K562 (cell line): ENCODE data around the gene ANKRD10. TPM values are rescaled to one million over a fixed set of nuclear protein-coding genes. Genes with fewer than 3 reads are reported as not detected.

Experiments used
- ARID1B ChIP-seq: fragments of 450-650 bp; IDR thresholded peaks from 2 replicates; pipeline ENCODE4 v1.6.1; 2016; ENCODE audit warnings: antibody characterized with exemption, mild to moderate bottlenecking, inconsistent platforms
- ATF7 ChIP-seq: fragments of 450-650 bp; IDR thresholded peaks from 2 replicates; pipeline ENCODE4 v1.7.1; 2014; ENCODE audit warnings: mild to moderate bottlenecking, moderate library complexity
- CCNT2 ChIP-seq: IDR thresholded peaks from 2 replicates; pipeline ENCODE4 v1.6.1; 2011; ENCODE audit warnings: borderline replicate concordance, low read depth, mild to moderate bottlenecking, moderate library complexity, mixed read lengths, low read length; ENCODE audit not compliant: insufficient read length; ENCODE audit errors: extremely low read depth
- DDX20 ChIP-seq: fragments of 450-650 bp; IDR thresholded peaks from 2 replicates; pipeline ENCODE4 v1.6.1; 2016; ENCODE audit warnings: missing genetic modification characterization, low read depth, mild to moderate bottlenecking, missing compliant biosample characterization, moderate library complexity
- EP400 ChIP-seq: fragments of 450-650 bp; IDR thresholded peaks from 2 replicates; pipeline ENCODE4 v1.6.1; 2017; ENCODE audit warnings: antibody characterized with exemption, mild to moderate bottlenecking, moderate library complexity
- KDM1A ChIP-seq, 2 experiments: fragments of 450-650 bp; IDR thresholded peaks; 2 replicates each; pipeline ENCODE4 v1.6.1; 2016; ENCODE audit warnings: mild to moderate bottlenecking in 2 of 2
- MIER1 ChIP-seq: fragments of 450-650 bp; IDR thresholded peaks from 2 replicates; pipeline ENCODE4 v1.6.1; 2016; ENCODE audit warnings: antibody characterized with exemption, mild to moderate bottlenecking, low read depth
- NCOR1 ChIP-seq: fragments of 450-650 bp; IDR thresholded peaks from 2 replicates; pipeline ENCODE4 v1.6.1; 2016; ENCODE audit warnings: mild to moderate bottlenecking, moderate library complexity
- NR2C2 ChIP-seq, 2 experiments: fragments of 200-800 bp in 1 of 2; sonication (Bioruptor generic) in 1 of 2; sonication (generic) in 1 of 2; formaldehyde crosslinking in 1 of 2; IDR thresholded peaks; 2 replicates each; pipeline versions ENCODE4 v1.6.1 to v1.8.0; 2016 to 2022; ENCODE audit warnings: mild to moderate bottlenecking in 1 of 2, missing compliant biosample characterization in 1 of 2, missing genetic modification characterization in 1 of 2, missing genetic modification reagents in 1 of 2
- RBM15 ChIP-seq: fragments of 200-400 bp; formaldehyde crosslinking; IDR thresholded peaks from 2 replicates; pipeline ENCODE4 v1.6.1; 2018; ENCODE audit warnings: mild to moderate bottlenecking, low read length, moderate library complexity; ENCODE audit not compliant: insufficient read depth
- RBM17 ChIP-seq: fragments of 200-400 bp; formaldehyde crosslinking; IDR thresholded peaks from 2 replicates; pipeline ENCODE4 v1.6.1; 2017; ENCODE audit warnings: low read depth, mild to moderate bottlenecking, low read length, borderline replicate concordance
- ZNF311 ChIP-seq: fragments of 250-450 bp; sonication (Bioruptor Pico); IDR thresholded peaks from 2 replicates; pipeline ENCODE4 v1.4.0; 2020; ENCODE audit warnings: mild to moderate bottlenecking, moderate library complexity
- polyA plus RNA-seq, 8 experiments: library from polyadenylated mRNA; depleted of rRNA in 4 of 8; stranded (reverse) in 5 of 8; unstranded in 3 of 8; fragments of >200 nt; fragmentation: Nextera tagmentation in 2 of 8; fragmentation: Illumina TruSeq in 1 of 8; extraction: Ambion mirVana in 2 of 8; extraction: Trizol in 1 of 8; gene quantifications; 2 replicates each; pipeline versions ENCODE4 v1.2.1 to v1.2.3, GENCODE V29; 2011 to 2014; ENCODE audit warnings: inconsistent platforms in 1 of 8, missing spikeins in 1 of 8
- total RNA-seq, 7 experiments: library from RNA; depleted of rRNA in 6 of 7; stranded (reverse); fragments of >200 nt in 6 of 7; fragmentation: Illumina TruSeq in 2 of 7; extraction: Trizol in 2 of 7; gene quantifications; 2 replicates each; pipeline versions ENCODE4 v1.2.1 to v1.2.3, GENCODE V29; 2011 to 2021; ENCODE audit warnings: low replicate concordance in 1 of 7
- TF ChIP-seq, protein P1 (sequence below), 2 experiments: fragments of 450-650 bp; formaldehyde crosslinking in 1 of 2; IDR thresholded peaks; 2 replicates each; pipeline versions ENCODE4 v1.4.0 to v1.6.1; 2014 to 2020; ENCODE audit warnings: mild to moderate bottlenecking in 2 of 2, borderline replicate concordance in 1 of 2, low read depth in 1 of 2
- TF ChIP-seq, protein P2 (sequence below): fragments of 450-650 bp; conservative IDR thresholded peaks from 2 replicates; pipeline ENCODE4 v1.6.1; 2016; ENCODE audit warnings: missing genetic modification characterization, low read depth, mild to moderate bottlenecking, control low read depth, missing compliant biosample characterization
- TF ChIP-seq, protein P3 (sequence below): fragments of 450-650 bp; formaldehyde crosslinking; IDR thresholded peaks from 2 replicates; pipeline ENCODE4 v1.4.0; 2022; ENCODE audit warnings: mild to moderate bottlenecking, moderate library complexity

Gene ANKRD10
- total and polyA plus RNA-seq, 9 of the 15 experiments (the other 6 are each of a cell fraction or from before 2014, with no cell fraction given), result 21.7 to 183 (median 45.0) TPM

DNA sequence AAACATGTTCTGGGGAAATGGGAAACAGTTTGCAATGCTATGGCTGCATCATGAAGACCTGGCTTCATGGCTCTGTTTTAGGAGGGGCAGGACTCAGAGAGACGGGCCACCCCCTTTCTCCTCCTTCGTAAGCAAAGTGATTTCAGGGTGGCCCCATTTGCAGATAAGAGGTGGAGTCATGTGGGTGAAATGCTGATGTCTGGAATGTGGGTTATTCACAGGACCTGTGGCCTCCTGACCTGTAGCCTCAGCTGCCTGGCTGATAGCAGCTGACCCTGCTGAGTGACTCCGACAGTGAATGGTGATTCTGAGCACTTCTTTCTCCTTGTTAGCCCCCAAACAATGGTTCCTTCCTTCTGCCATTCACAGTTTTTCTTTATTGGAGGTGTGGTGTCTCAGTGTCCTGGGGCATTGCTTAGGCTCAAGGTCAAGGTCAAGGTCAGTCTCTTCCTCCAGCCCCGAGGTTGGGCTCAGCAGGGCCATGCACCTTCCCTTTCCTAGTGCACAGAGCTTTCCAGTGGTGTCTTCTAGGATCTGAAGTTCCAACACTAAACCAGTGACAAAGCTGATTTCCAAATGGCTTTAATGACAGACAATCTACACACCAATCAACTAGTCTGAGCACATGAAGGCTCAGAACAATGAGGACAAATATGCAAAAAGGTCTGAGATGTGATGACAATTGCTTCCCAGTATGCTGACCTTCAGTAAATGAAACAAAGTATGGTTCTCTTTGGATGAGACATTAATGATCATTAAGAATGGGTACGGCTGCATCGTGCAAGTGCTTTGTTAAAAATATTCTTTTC is 49.6 kb upstream of the ANKRD10 start (continued):
- TF ChIP-seq EP400, result no peak
- no peak for TF ChIP-seq RBM15
- TF ChIP-seq DDX20 (tag), result peak; percentile 2; the same call in 1 of the 2 replicates
- peak; percentile 27 for TF ChIP-seq CCNT2
- no peak for TF ChIP-seq ZNF311 (CRISPR knock-in tag)
- peak; percentile 73 for TF ChIP-seq NR2C2 (CRISPR knock-in tag; IDR thresholded peaks at IDR 0.05)
- TF ChIP-seq NR2C2 (tag; IDR thresholded peaks at IDR 0.05), result peak; percentile 82
- TF ChIP-seq, protein P1, sequence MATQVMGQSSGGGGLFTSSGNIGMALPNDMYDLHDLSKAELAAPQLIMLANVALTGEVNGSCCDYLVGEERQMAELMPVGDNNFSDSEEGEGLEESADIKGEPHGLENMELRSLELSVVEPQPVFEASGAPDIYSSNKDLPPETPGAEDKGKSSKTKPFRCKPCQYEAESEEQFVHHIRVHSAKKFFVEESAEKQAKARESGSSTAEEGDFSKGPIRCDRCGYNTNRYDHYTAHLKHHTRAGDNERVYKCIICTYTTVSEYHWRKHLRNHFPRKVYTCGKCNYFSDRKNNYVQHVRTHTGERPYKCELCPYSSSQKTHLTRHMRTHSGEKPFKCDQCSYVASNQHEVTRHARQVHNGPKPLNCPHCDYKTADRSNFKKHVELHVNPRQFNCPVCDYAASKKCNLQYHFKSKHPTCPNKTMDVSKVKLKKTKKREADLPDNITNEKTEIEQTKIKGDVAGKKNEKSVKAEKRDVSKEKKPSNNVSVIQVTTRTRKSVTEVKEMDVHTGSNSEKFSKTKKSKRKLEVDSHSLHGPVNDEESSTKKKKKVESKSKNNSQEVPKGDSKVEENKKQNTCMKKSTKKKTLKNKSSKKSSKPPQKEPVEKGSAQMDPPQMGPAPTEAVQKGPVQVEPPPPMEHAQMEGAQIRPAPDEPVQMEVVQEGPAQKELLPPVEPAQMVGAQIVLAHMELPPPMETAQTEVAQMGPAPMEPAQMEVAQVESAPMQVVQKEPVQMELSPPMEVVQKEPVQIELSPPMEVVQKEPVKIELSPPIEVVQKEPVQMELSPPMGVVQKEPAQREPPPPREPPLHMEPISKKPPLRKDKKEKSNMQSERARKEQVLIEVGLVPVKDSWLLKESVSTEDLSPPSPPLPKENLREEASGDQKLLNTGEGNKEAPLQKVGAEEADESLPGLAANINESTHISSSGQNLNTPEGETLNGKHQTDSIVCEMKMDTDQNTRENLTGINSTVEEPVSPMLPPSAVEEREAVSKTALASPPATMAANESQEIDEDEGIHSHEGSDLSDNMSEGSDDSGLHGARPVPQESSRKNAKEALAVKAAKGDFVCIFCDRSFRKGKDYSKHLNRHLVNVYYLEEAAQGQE (IDR thresholded peaks at IDR 0.05; ENCODE audit: borderline replicate concordance), result no peak
- TF ChIP-seq, protein P1 (CRISPR knock-in tag; IDR thresholded peaks at IDR 0.05; ENCODE audit: low read depth), result no peak
- peak; percentile 84 for TF ChIP-seq ATF7
- TF ChIP-seq, protein P2, sequence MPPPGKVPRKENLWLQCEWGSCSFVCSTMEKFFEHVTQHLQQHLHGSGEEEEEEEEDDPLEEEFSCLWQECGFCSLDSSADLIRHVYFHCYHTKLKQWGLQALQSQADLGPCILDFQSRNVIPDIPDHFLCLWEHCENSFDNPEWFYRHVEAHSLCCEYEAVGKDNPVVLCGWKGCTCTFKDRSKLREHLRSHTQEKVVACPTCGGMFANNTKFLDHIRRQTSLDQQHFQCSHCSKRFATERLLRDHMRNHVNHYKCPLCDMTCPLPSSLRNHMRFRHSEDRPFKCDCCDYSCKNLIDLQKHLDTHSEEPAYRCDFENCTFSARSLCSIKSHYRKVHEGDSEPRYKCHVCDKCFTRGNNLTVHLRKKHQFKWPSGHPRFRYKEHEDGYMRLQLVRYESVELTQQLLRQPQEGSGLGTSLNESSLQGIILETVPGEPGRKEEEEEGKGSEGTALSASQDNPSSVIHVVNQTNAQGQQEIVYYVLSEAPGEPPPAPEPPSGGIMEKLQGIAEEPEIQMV (tag), result no peak
- TF ChIP-seq RBM17, result no peak
- peak; percentile 80 for TF ChIP-seq ARID1B
- TF ChIP-seq MIER1, result no peak
- peak; percentile 90 for TF ChIP-seq NCOR1
- TF ChIP-seq KDM1A (IDR thresholded peaks at IDR 0.05), result peak; percentile 88 to 91
- TF ChIP-seq, protein P3, sequence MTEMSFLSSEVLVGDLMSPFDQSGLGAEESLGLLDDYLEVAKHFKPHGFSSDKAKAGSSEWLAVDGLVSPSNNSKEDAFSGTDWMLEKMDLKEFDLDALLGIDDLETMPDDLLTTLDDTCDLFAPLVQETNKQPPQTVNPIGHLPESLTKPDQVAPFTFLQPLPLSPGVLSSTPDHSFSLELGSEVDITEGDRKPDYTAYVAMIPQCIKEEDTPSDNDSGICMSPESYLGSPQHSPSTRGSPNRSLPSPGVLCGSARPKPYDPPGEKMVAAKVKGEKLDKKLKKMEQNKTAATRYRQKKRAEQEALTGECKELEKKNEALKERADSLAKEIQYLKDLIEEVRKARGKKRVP (CRISPR knock-in tag), result no peak
